Measurements from ENCODE around the gene RPS10.
"Not testable (repeated sequence)": the region's sequence is repeated elsewhere in the genome, so short reads cannot be mapped to it uniquely, and the experiment has no call there.

The RPS10 gene

DNA sequence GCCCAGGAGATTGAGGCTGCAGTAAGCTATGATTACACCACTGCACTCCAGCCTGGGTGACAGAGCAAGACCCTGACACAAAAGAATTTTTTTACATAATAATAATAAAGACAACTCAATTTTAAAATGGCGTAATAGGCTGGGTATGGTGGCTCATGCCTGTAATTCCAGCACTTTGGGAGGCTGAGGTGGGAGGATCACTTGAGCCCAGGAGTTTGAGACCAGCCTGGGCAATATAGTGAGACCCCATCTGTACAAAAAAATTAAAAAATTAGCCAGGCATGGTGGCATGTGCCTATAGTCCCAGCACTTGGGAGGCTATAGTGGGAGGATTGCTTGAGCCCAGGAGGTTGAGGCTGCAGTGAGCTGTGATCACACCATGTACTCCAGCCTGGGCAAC is 18.0 kb downstream of the RPS10 start:
- DNase-seq; intact Hi-C loops (cut with DNase I): not testable (repeated sequence)

DNA sequence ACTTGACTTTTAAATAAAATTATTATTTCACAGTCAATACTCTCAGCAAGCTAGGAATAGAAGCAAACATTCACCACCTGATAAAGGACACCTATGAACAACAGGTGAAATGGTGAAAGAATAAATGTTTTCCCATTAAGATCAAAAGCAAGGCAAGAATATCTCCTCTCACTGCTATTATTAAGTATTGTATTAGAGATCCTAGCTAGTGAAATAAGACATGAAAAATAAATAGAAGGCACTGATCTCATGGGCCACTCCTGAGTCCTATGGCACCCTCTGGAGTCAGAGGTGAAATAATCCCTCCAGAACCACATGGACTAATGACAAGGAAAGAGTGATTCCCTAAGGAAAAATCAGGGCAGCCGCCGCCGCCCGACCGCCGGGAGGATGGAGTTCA is 29.4 kb downstream of the RPS10 start:
- intact Hi-C loops (cut with DNase I), result loop anchor here (10.0 kb wide), 1 partner anchor 112 kb away; no protein-coding TSS in a partner anchor
- DNase-seq, result no peak

DNA sequence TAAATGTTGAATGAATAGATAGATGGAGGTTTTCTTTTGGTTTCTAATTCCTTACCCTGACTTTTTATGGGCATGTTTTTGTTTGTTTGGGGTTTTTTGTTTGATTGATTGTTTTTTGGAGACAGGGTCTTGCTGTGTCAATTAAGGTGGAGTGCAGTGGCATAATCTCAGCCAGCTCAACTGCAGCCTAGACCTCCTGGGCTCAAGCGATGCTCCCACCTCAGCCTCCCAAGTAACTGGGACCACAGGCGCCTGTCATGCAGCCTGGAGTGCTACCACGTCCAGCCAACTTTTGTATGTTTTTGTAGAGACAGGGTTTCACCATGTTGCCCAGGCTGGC is 31.9 kb downstream of the RPS10 start:
- intact Hi-C loops (cut with DNase I), result loop anchor here (5.0 to 10.0 kb wide), 2 partner anchors 77 to 109 kb away; no protein-coding TSS in a partner anchor
- no peak for DNase-seq

DNA sequence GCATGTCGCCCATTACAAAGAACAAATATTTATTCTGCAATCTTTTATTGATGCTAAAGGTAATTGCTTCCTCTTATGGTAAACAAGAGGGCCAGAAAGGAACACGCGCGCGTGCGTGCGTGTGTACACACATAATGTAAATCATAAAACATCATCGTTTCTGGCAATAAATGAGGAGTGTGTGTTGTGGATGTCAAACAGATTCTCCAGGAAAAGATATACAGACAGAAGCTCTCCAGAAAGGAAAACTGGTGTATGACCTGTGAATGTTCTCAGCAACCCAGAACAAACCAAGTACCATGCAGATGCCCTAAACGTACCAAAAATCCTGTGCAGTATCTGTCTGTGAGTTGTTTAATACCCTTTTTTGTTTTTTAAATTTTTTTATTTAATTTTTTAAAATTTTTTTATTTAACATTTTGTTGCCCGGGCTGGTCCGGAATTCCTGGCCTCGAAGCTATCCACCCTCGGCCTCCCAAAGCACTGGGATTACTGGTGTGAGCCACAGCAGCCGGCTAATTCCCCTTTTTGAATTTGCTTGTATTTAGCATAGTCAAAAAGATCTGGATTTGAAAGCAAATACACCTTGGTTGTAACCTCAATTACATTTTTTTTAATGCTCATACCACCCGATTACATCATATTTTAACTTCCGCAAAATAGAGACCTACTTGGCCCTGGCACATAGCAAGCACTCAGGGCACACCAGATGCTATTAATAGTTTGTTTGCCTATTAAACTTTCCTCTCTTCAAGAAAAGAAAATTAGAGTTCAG is 32.5 kb downstream of the RPS10 start:
- intact Hi-C loops (cut with DNase I), result loop anchor here (5.0 to 10.0 kb wide), 2 partner anchors 76 to 109 kb away; no protein-coding TSS in a partner anchor
- no peak for DNase-seq

DNA sequence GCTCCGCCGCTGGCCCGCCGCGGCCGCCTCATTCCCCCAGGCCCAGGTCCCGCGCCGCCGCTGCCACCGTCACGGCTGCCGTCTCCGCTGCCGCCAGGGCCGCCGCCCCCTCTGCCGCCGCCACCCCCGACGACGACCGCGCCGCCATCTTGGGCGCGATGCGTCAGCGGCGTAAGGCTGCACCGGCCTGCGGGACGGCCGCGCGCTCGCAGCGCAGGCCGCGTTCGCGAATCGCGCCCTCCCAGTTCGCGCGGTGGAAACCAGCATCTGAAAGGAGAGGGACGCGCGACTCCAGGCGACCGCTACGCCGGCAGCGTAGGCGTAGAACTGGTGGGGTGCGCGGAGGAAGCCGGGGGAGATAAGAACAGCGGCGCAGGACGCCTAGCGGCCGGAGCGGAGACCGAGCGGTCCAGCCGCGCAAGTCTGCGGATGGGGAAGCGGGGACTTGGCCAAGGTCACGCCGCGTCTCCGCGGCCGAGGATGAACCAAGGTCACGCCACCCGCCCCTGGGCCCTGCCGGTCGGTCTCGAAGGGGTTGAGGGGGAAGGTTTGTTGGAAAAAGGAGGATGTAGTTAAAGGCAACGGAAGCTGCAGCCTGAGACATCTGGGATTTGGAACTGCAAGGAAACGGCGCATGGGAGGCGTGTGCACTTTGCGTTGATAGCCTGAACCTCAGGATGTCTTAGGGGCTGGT is 33.2 kb downstream of the RPS10 start, which contains the start of gene NUDT3:
Gene NUDT3 (minus strand): TSS at position 173 of the 694 bp plus-strand sequence. CDS start 307 bp downstream, outside the sequence.
- DNase-seq, result peak; percentile 91 to 99 (median 94)
- intact Hi-C loops (cut with DNase I), result loop anchor here (1.0 to 10.0 kb wide), 4 partner anchors 23 to 143 kb away; partner anchors contain the start of gene SMIM29

DNA sequence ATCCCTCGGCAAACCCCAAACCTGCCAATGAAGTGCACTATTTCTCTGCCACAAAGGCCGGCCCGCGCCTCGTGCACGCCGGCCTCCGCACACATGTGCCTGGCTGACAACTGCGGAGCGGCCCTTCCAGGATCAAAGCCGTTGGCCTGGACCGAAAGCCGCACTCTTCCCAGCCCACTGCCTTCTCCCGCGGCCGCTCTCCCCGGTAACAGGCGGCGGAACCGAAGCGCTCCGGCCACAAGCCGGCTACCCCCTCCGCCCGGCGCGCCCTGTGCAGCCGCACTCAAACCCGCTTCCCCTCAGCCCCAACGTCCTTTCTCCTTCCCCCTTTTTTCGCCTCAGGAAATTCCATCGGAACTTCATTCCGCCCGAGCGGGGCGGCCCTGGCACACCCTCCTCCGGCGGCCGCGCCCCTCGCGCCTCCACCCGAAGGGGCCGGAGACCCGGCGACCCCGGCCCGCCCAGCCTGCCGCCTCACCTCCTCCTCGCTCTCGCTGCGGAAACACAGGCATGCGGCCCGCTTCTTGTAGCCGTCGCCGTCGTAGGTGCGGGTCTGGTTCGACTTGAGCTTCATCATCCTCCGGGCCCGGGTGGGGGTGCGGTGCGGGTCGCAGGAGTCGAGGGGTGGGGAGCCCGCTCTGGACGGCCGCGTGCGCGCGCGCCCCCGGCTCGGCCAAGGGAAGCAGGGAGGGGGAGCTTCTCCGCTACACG is 33.9 kb downstream of the RPS10 start:
- intact Hi-C loops (cut with DNase I), result loop anchor here (1.0 to 10.0 kb wide), 4 partner anchors 23 to 143 kb away; partner anchors contain the start of gene SMIM29

DNA sequence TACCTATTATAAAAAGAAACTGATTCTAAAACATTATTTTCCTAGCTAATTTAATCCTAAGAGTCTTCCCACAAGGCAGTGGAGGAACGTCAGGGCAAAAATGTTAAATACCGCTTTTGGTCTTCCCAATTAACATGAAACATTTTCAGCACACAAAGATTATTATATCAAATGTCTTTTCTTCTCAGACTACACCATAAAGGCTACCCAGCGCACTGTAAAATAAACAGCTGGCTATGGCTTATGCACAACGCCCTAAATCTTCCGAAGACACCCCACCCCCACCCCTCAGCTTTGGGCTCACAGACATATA is 34.4 kb downstream of the RPS10 start:
- DNase-seq, result no peak
- intact Hi-C loops (cut with DNase I), result loop anchor here (5.0 to 10.0 kb wide), 2 partner anchors 74 to 107 kb away; no protein-coding TSS in a partner anchor

More for the DNA sequence above, 33.9 kb downstream of the RPS10 start:
- DNase-seq, result peak; percentile 27 to 94 (median 52)

DNA sequence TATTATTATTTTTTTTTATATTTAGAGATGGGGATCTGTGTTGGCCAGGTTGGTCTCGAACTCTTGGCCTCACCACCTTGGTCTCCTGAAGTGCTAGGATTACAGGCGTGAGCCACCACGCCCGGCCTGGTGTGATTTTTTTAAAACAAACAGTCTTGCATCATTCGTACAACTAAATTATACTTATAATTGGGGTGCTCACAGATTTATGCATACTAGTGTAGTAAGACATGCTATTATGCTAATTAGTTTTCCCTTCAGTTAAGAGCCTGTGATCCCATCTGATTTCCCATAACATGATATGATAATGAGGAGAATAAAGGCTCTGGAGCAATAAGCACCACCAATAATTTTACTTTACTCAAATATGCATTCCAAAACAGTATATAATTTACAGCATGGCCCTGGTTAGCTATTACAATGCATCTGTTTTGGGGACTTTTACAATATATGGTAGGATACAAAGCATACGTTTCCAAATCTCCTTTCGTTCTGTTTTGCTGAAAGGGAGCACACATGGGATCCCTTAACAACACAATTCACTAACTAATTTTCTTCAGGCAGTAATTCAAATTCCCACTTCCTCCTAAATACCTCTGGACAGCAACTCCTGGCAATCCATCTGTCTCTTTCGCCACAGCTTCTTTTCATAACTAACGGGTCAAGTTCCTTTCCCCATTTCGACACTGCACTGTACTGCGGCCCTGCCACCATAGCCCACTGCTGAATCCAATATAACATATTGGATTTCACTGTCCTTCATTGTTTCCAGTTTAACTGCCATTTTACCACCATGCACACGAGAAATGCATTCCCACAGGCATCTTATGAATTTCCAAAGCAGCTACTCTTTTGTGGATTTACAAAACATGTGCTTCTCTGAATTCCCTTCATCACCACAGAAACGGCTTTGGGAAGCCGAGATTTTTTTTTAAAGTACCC is 35.1 kb downstream of the RPS10 start:
- no peak for DNase-seq
- intact Hi-C loops (cut with DNase I), result loop anchor here (5.0 to 10.0 kb wide), 2 partner anchors 74 to 106 kb away; no protein-coding TSS in a partner anchor

DNA sequence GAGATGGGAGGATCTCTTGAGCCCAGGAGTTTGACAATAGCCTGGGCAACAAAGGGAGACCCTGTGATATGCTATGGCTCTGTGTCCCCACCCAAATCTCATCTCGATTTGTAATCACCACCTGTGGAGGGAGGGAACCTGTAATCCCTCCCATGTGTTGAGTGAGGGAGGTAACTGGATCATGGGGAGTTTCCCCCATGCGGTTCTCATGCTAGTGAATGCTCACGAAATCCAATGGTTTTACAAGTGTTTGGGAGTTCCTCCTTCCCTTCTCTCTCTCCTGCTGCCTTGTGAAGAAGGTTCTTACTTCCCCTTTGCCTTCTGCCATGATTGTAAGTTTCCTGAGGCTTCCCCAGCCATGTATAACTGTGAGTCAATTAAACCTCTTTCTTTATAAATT is 36.8 kb downstream of the RPS10 start:
- DNase-seq, result no peak
- intact Hi-C loops (cut with DNase I), result no loop called here

DNA sequence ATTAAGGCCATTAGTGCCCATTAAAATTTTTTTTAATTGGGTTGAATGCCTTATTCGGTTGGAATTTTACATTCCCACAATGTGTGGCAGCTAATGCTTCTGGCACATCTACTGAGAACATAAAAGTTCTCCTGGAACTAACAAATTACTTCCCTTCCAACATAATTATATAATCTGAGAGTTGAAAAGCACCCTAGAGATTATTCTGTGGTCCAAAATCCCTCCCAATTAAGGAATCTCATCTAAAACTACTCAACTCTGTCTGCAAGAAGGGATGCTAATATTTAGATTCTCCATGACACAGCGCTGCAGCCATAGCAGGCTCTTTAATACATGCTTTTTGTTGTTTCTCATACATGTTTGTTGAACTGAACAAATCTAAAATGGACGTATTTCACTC is 37.4 kb downstream of the RPS10 start:
- intact Hi-C loops (cut with DNase I), result no loop called here
- no peak for DNase-seq

DNA sequence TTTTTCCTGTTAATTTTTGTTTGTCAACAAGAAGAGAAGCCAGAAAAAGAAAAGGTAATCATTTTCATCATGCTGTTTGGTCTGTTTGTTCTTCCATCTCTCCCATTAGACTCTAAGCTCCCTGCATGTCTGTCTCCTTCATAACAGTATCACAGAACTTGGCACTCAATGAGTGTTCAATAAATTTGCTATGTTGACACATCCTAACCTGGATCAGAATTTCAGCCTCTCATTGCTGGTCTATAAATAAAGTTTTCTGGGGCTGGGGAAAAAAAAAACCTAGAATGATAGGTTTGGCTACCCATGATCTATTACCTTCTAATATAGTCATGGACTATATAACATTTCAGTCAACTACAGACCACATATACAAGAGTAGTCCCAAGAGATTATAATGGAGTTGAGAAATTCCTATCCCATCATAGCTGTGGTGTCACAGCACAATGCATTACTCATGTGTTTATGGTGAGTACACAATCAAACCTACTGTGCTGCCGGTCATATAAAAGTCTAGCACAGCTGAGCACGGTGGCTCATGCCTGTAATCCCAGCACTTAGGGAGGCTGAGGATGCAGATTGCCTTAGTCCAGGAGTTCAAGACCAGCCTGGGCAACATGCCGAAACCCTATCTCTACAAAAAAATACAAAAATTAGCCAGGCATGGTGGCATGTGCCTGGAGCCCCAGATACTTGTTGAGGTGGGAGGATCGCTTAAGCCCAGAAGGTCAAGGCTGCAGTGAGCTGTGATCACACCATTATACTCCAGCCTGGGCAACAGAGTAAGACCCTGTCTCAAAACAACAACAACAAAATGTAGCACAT is 39.3 kb downstream of the RPS10 start:
- intact Hi-C loops (cut with DNase I), result no loop called here
- DNase-seq, result no peak

DNA sequence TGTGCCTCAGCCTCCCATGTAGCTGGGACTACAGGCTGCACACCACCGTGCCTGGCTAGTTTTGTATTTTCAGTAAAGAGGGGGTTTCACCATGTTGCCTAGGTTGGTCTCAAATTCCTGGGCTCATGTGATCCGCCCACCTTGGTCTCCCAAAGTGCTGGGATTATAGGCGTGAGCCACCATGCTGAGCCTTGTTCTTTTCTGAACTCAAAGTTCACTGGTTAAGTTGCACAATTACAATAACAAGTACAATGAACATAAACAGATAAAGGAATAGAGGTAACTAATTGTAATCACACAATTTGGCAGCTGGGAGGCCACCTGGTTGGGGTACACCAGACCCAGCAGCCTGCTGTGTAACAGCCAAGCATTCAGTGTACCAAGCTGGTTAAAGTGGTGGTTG is 40.1 kb downstream of the RPS10 start:
- intact Hi-C loops (cut with DNase I), result no loop called here
- DNase-seq, result no peak

DNA sequence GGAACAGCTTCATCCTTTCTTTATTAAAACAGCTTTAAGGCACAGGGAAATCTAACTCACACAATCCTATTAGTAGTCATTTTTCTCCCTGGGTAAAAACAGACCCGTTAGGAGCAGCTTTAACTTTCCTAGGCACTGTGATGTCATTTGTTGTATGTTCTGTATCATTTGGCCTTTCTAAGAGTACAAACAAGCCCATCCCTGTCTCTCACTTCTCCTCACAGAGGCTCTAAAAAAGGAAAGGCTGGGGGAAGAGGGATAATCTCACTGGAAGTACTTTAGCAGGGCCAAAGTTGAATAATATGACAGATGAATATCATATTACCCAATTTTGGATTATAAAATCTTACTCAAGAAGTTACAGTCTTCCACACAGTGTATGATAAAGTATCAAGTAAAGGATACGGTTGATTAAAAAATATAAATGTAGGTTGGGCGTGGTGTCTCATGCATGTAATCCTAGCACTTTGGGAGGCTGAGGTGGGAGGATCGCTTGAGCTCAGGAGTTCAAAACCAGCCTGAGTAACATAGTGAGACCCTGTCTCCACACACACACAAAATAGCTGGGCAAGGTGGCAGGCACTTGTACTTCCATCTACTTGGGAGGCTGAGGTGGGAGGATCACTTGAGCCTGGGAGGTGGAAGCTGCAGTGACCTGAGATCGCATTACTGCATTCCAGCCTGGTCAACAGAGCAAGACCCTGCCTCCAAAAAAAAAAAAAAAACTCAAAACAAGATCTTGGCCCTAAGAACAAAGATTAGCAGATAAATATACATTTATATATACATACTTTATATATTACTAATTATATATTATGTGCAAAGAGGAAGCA is 41.3 kb downstream of the RPS10 start:
- intact Hi-C loops (cut with DNase I), result no loop called here
- DNase-seq, result no peak

DNA sequence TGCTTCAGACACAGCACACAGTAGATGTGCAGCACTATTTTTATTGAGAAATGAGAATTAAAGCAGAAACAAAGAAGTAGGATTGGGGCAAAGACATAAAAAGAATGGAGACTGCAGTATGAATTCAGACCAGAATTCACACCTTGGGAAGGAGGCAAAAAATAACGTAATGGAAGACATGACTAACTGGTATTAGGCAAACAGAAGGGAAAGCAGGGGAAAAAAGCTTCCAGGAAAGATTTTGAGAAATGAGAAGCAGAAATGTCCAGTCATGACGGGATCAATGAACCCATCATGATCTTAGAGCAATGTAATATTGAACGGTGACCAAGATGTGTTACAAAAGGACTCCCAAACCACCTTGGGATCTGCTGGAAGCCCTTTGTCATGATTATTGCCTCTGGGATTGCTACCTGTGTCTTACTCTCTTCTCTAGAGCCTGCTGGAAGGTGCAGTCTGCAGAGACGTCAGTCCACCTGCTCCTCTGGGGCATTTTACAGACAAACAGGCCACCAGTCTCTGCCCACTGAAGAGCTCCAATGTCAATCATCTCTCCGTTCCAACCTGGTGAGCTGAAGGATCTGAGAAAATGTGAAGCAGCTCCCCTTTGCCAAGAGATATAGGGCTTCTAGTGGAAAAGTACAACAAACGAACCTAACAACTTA is 42.1 kb downstream of the RPS10 start:
- intact Hi-C loops (cut with DNase I), result no loop called here
- no peak for DNase-seq

- DNase-seq, result peak in 1 of 10 donors; percentile 86
- intact Hi-C loops (cut with DNase I), result no loop called here
Measured at GRCh38 chr6:34383161-34383631, 42.7 kb downstream of the RPS10 start.

DNA sequence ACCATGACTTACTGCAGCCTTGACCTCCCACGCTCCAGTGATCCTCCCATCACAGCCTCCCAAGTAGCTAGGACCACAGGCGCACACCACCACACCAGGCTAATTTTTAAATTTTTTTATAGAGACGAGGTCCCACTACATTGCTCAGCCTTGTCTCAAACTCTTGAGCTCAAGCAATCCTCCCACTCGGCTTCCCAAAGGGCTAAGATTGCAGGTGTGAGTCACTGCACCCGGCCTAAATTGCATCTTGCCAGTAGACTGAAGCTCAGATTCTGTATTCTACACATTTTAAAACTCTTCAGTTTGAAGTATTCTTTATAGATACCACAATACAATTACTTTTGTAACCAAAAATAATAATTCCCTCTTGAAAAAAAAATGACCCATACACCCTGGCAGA is 44.8 kb downstream of the RPS10 start:
- DNase-seq, result peak in 1 of 10 donors; percentile 24
- intact Hi-C loops (cut with DNase I), result no loop called here

DNA sequence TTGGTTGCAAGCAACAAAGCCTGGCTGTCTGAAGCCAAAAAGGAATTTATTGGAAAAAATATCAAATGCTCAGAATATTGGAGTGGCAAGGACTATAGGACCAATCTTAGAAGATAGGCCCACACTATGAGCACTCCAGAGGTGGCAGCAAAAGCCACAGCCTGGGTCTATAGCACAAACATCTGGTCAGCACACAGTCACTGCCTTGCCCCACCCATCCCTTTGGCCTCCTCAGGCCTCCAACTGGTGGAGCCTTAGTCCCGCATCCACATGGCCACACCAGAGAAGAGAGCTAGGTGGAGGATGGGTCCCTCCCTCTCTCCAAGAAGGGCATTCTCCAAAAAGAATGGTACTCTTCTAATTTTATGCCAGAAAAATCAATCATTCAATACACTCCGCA is 47.4 kb downstream of the RPS10 start:
- DNase-seq, result no peak

More for the DNA sequence above, 47.4 kb downstream of the RPS10 start:
- intact Hi-C loops (cut with DNase I), result loop anchor here (10.0 kb wide), 1 partner anchor 64 kb away; no protein-coding TSS in a partner anchor

All from posterior cingulate gyrus (tissue), 11 donors.